Activated naive CD4-positive, alpha-beta T cell treated with anti-CD3 and anti-CD28 coated beads, Interleukin-2, amount 50 U/mL, for 72 hours (primary cell): ENCODE measurements around the gene MUC4. TPM values are rescaled to one million over a fixed set of nuclear protein-coding genes. Genes with fewer than 3 reads are reported as not detected.

Experiments
- ATAC-seq, 2 donors: fragments of 150-1000 bp; cut with Tn5 transposase; 2 replicates each; pipeline ENCODE4 v1.10.0; 2021; ENCODE audit warnings: mild to moderate bottlenecking in 2 of 2, moderate library complexity in 2 of 2
- DNase-seq, 2 donors: peaks; one replicate each; pipeline ENCODE4 v3.0.0; 2021 to 2022; ENCODE audit warnings: low spot score in 2 of 2
- H3K27ac Mint-ChIP-seq, 2 donors: one replicate each; pipeline ENCODE4 v1.8.0; 2022; ENCODE audit warnings: mild to moderate bottlenecking in 2 of 2, mixed read lengths in 2 of 2
- H3K36me3 Mint-ChIP-seq, 2 donors: one replicate each; pipeline ENCODE4 v1.8.0; 2022; ENCODE audit warnings: mixed read lengths in 2 of 2
- H3K9me3 Mint-ChIP-seq, 2 donors: one replicate each; pipeline ENCODE4 v1.8.0; 2022; ENCODE audit warnings: mixed read lengths in 2 of 2
- total RNA-seq, 2 donors: library from RNA; stranded (reverse); gene quantifications; one replicate each; pipeline ENCODE4 v1.2.3, GENCODE V29; 2022

Gene MUC4
- total RNA-seq: under 1 TPM; 0.32 to 0.41 TPM

- no peaks in the 10 kb centered on the region for H3K36me3 Mint-ChIP-seq
- DNase-seq: no peak
- no peak for ATAC-seq
- no peaks in the 10 kb centered on the region for H3K9me3 Mint-ChIP-seq
- H3K27ac Mint-ChIP-seq: peak within 1 kb of the TSS in 1 of 2 donors; percentile 55
Observed at GRCh38 chr3:195811756-195812155, at the start of gene MUC4. TSS of gene MUC4 (minus strand) at chr3:195811929. CDS start at chr3:195811817, 112 bp downstream.

- Mint-ChIP-seq H3K27ac (peak overlapping the region in 1 of 2 donors; percentile 72), H3K36me3 (no peaks in the 10 kb centered on the region)
- ATAC-seq: no peak
Observed at GRCh38 chr3:195860456-195860855, 48.7 kb upstream of the MUC4 start.

GRCh38 chr3:195859846-195860411 lies 48.2 kb upstream of the MUC4 start:
- Mint-ChIP-seq H3K9me3 (no peaks in the 10 kb centered on the region), H3K36me3 (no peaks in the 10 kb centered on the region), H3K27ac (peak overlapping the region in 1 of 2 donors; percentile 72)
- DNase-seq (no peak), ATAC-seq (no peak)

More at GRCh38 chr3:195860456-195860855, 48.7 kb upstream of the MUC4 start:
- H3K9me3 Mint-ChIP-seq: no peaks in the 10 kb centered on the region
- no peak for DNase-seq

GRCh38 chr3:195859061-195859845 lies 47.5 kb upstream of the MUC4 start:
- Mint-ChIP-seq H3K9me3 (no peaks in the 10 kb centered on the region), H3K36me3 (no peaks in the 10 kb centered on the region), H3K27ac (peak overlapping the region in 1 of 2 donors; percentile 72)
- DNase-seq: peak; percentile 75 to 89
- ATAC-seq: peak; percentile 61 to 67

GRCh38 chr3:195856410-195857084 lies 44.8 kb upstream of the MUC4 start:
- Mint-ChIP-seq H3K27ac (no peak overlapping the region), H3K9me3 (no peaks in the 10 kb centered on the region), H3K36me3 (no peaks in the 10 kb centered on the region)
- no peak for ATAC-seq
- no peak for DNase-seq

GRCh38 chr3:195855471-195856409 lies 44.0 kb upstream of the MUC4 start:
- H3K27ac Mint-ChIP-seq: no peak overlapping the region
- H3K36me3 Mint-ChIP-seq: no peaks in the 10 kb centered on the region
- no peaks in the 10 kb centered on the region for H3K9me3 Mint-ChIP-seq
- DNase-seq (no peak), ATAC-seq (no peak)

- no peak for ATAC-seq
Observed at GRCh38 chr3:195854628-195855294, 43.0 kb upstream of the MUC4 start.

GRCh38 chr3:195853996-195854395 lies 42.3 kb upstream of the MUC4 start:
- no peaks in the 10 kb centered on the region for H3K36me3 Mint-ChIP-seq
- DNase-seq (no peak), ATAC-seq (no peak)
- no peaks in the 10 kb centered on the region for H3K9me3 Mint-ChIP-seq
- H3K27ac Mint-ChIP-seq: no peak overlapping the region

More at GRCh38 chr3:195854628-195855294, 43.0 kb upstream of the MUC4 start:
- no peak for DNase-seq
- no peaks in the 10 kb centered on the region for H3K36me3 Mint-ChIP-seq
- H3K27ac Mint-ChIP-seq: no peak overlapping the region
- no peaks in the 10 kb centered on the region for H3K9me3 Mint-ChIP-seq

GRCh38 chr3:195853036-195853435 lies 41.3 kb upstream of the MUC4 start:
- Mint-ChIP-seq H3K27ac (no peak overlapping the region), H3K36me3 (no peaks in the 10 kb centered on the region), H3K9me3 (no peaks in the 10 kb centered on the region)
- DNase-seq (no peak), ATAC-seq (no peak)

GRCh38 chr3:195850857-195851543 lies 39.3 kb upstream of the MUC4 start:
- DNase-seq (peak; percentile 84 to 90), ATAC-seq (peak; percentile 90 to 94)
- Mint-ChIP-seq H3K9me3 (no peaks in the 10 kb centered on the region), H3K27ac (no peak overlapping the region), H3K36me3 (no peaks in the 10 kb centered on the region)

- H3K36me3 Mint-ChIP-seq: no peaks in the 10 kb centered on the region
- H3K9me3 Mint-ChIP-seq: no peaks in the 10 kb centered on the region
- ATAC-seq (no peak), DNase-seq (no peak)
- H3K27ac Mint-ChIP-seq: no peak overlapping the region
Observed at GRCh38 chr3:195849322-195850074, 37.8 kb upstream of the MUC4 start.

- Mint-ChIP-seq H3K9me3 (no peaks in the 10 kb centered on the region), H3K27ac (no peak overlapping the region), H3K36me3 (no peaks in the 10 kb centered on the region)
- ATAC-seq (no peak), DNase-seq (no peak)
Observed at GRCh38 chr3:195847055-195847950, 35.6 kb upstream of the MUC4 start.

- Mint-ChIP-seq H3K9me3 (no peaks in the 10 kb centered on the region), H3K27ac (no peak overlapping the region), H3K36me3 (no peaks in the 10 kb centered on the region)
- ATAC-seq (no peak), DNase-seq (no peak)
Observed at GRCh38 chr3:195845483-195845882, 33.8 kb upstream of the MUC4 start.

GRCh38 chr3:195844671-195845218 lies 33.0 kb upstream of the MUC4 start:
- Mint-ChIP-seq H3K9me3 (no peaks in the 10 kb centered on the region), H3K36me3 (no peaks in the 10 kb centered on the region), H3K27ac (no peak overlapping the region)
- ATAC-seq (no peak), DNase-seq (no peak)
